AG04449 (cell line): ENCODE results near the gene PRCC.
A peak's percentile ranks its signal among the peaks of the same experiment; 100 is the strongest.

Experiments used
- CTCF ChIA-PET: fragments of 350-600 bp; formaldehyde crosslinking; extraction: SDS; loops from one replicate; lab custom pipeline; 2021; ENCODE audit warnings: antibody characterized with exemption; lab: Yijun Ruan, JAX
- POLR2A ChIA-PET: fragments of 400-600, 350-600 bp; formaldehyde crosslinking; extraction: SDS; loops from one replicate; lab custom pipeline; 2020; ENCODE audit warnings: antibody characterized with exemption, inconsistent platforms; lab: Yijun Ruan, JAX
- DNase-seq: peaks from one replicate; pipeline ENCODE4 v3.0.0-alpha.2; 2010; ENCODE audit warnings: low read depth, low spot score
- H3K4me3 ChIP-seq: 2 replicates; pipeline ENCODE4 v1.5.1; 2011; ENCODE audit warnings: low read depth, mild to moderate bottlenecking, control low read depth, low read length
- CTCF ChIP-seq: IDR thresholded peaks from one replicate; pipeline ENCODE4 v1.5.1; 2011; ENCODE audit warnings: mild to moderate bottlenecking, moderate library complexity, low read length, control low read depth, inconsistent platforms; ENCODE audit not compliant: insufficient read depth; ENCODE audit errors: missing control alignments

PRCC gene

GRCh38 chr1:156750191-156750672 lies 17.1 kb upstream of the PRCC start:
- no peak for DNase-seq
- ChIA-PET POLR2A (interaction anchor here (1.1 to 3.1 kb wide), 3 partner anchors 9 to 22 kb away, joined by 4 to 18 read pairs (median 12); partner anchors contain the start of genes ISG20L2, METTL25B and MRPL24), CTCF (interaction anchor here (0.8 to 3.4 kb wide), 3 partner anchors 21 to 108 kb away, joined by 3 to 12 read pairs (median 3); no protein-coding TSS in a partner anchor)
- peak overlapping the region; percentile 96 for H3K4me3 ChIP-seq
- no peak for TF ChIP-seq CTCF

GRCh38 chr1:156750711-156751450 lies 16.5 kb upstream of the PRCC start:
- DNase-seq, result no peak
- TF ChIP-seq CTCF, result no peak
- ChIA-PET CTCF (interaction anchor here (0.9 to 3.4 kb wide), 4 partner anchors 24 to 107 kb away, joined by 3 to 15 read pairs (median 8); no protein-coding TSS in a partner anchor), POLR2A (interaction anchor here (0.9 to 3.1 kb wide), 8 partner anchors 10 to 108 kb away, joined by 3 to 18 read pairs (median 6); partner anchors contain the start of genes INSRR, ISG20L2, METTL25B and MRPL24)
- H3K4me3 ChIP-seq, result peak overlapping the region; percentile 96

DNA sequence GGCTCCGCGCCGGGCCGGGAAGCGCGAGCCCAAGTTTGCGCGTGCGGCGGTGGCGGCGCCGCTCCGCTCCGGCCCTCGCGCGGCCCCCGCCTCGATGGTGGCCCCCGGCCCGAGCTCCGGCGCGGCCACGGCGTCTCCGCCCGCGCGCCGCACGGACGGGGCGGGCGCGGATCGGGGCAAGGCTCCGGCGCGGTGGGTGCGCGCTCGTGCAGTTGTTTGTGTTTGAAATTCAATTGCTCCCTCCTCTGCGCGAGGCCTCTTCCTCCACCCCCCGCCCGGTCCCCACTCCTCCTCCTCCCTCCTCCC lies 15.9 kb upstream of the PRCC start, which contains the start of gene HDGF:
Gene HDGF, minus strand, starts transcription at position 225 of the 306 bp plus-strand sequence. CDS start 246 bp downstream, outside the sequence.
- no peak for DNase-seq
- H3K4me3 ChIP-seq, result peak within 1 kb of the TSS; percentile 96
- ChIA-PET POLR2A (interaction anchor here (0.9 to 3.1 kb wide), 8 partner anchors 10 to 108 kb away, joined by 3 to 18 read pairs (median 6); partner anchors contain the start of genes INSRR, ISG20L2, METTL25B and MRPL24), CTCF (interaction anchor here (0.9 to 3.4 kb wide), 6 partner anchors 12 to 106 kb away, joined by 3 to 15 read pairs (median 7); partner anchors contain the start of gene PRCC)
- TF ChIP-seq CTCF, result no peak

DNA sequence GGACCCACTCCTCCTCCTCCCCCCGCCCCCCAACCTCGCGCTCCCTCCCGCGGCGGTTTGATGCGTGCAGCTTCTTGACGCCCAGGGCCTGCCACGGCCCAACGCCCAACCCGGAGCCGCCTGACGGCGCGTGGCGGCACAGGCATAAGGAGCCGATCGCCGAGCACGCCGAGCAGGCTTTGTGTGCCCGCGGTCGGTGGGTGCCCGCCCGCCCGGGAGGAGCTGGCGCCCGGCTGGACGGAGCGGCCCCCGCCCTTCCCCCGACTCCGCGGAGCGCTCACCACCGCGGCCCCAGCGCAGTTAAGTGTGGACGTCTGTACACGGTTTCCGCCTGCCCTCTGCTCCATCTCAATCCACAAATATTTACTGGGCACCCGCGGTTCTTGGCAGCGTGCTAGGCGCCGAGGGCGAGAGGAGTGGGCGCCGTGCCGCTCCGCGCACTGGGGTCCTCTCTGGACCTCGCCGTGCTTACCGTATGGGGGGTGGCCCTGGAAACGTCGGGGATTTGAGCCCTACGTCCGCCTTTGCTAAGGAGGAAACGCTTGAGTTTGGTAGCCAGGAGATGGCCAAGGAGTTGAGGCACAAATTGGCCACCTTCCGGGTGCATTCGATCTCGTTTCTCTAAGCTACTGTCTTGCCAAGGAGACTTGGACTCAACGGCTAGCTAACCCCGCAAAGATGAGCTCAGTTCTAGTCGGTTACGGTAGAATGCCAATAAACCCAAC lies 15.4 kb upstream of the PRCC start:
- ChIA-PET POLR2A (interaction anchor here (0.7 to 3.1 kb wide), 10 partner anchors 11 to 107 kb away, joined by 3 to 18 read pairs (median 4); partner anchors contain the start of genes INSRR, ISG20L2, METTL25B and MRPL24), CTCF (interaction anchor here (0.7 to 3.4 kb wide), 12 partner anchors 13 to 176 kb away, joined by 3 to 15 read pairs (median 4); partner anchors contain the start of genes NTRK1 and PRCC)

More for the DNA sequence above, 15.4 kb upstream of the PRCC start:
- H3K4me3 ChIP-seq, result peak overlapping the region; percentile 96
- peak; percentile 72 for DNase-seq
- TF ChIP-seq CTCF, result peak; percentile 39
